ENCODE data around the gene ALKBH8.
"Not testable (repeated sequence)": the region's sequence is repeated elsewhere in the genome, so short reads cannot be mapped to it uniquely, and the experiment has no call there.

GRCh38 chr11:107537155-107537554, 28.4 kb downstream of the ALKBH8 start:
- TF ChIP-seq, protein P1, sequence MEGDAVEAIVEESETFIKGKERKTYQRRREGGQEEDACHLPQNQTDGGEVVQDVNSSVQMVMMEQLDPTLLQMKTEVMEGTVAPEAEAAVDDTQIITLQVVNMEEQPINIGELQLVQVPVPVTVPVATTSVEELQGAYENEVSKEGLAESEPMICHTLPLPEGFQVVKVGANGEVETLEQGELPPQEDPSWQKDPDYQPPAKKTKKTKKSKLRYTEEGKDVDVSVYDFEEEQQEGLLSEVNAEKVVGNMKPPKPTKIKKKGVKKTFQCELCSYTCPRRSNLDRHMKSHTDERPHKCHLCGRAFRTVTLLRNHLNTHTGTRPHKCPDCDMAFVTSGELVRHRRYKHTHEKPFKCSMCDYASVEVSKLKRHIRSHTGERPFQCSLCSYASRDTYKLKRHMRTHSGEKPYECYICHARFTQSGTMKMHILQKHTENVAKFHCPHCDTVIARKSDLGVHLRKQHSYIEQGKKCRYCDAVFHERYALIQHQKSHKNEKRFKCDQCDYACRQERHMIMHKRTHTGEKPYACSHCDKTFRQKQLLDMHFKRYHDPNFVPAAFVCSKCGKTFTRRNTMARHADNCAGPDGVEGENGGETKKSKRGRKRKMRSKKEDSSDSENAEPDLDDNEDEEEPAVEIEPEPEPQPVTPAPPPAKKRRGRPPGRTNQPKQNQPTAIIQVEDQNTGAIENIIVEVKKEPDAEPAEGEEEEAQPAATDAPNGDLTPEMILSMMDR (IDR thresholded peaks at IDR 0.05): not testable (repeated sequence)
- TF ChIP-seq POLR2AphosphoS5, POLR2A (IDR thresholded peaks at IDR 0.05): not testable (repeated sequence)
